WI38 (cell line): Measurements from ENCODE around the gene RNF20.

Source experiments
- H3K4me3 ChIP-seq: 2 replicates; pipeline ENCODE4 v1.5.1; 2011; ENCODE audit warnings: low read depth, mild to moderate bottlenecking, control low read depth, low read length
- TF ChIP-seq, protein P1 (sequence below): IDR thresholded peaks from 2 replicates; pipeline ENCODE4 v1.5.1; 2012; ENCODE audit warnings: low read depth, mild to moderate bottlenecking, control low read depth, low read length

Gene RNF20

DNA sequence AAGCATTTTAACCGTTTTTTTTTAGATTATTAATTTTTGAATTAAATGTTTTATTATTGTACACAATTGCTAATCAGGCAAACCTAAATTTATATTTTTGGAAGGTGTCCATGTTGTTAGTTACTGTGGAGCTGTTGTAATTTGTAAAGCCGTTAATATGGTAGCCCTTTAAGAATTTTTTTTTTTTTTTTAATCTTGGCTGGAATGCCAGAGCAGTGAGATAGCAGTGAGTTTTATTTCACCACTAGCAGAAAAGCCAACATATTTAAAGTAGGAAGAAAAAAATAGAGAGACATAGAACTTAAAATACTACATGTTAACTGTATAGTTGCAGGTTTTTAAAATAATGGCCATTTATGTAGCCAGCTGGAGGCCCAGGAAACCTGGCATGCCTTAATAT is 35.3 kb upstream of the RNF20 start:
- H3K4me3 ChIP-seq: no peak overlapping the region
- TF ChIP-seq, protein P1, sequence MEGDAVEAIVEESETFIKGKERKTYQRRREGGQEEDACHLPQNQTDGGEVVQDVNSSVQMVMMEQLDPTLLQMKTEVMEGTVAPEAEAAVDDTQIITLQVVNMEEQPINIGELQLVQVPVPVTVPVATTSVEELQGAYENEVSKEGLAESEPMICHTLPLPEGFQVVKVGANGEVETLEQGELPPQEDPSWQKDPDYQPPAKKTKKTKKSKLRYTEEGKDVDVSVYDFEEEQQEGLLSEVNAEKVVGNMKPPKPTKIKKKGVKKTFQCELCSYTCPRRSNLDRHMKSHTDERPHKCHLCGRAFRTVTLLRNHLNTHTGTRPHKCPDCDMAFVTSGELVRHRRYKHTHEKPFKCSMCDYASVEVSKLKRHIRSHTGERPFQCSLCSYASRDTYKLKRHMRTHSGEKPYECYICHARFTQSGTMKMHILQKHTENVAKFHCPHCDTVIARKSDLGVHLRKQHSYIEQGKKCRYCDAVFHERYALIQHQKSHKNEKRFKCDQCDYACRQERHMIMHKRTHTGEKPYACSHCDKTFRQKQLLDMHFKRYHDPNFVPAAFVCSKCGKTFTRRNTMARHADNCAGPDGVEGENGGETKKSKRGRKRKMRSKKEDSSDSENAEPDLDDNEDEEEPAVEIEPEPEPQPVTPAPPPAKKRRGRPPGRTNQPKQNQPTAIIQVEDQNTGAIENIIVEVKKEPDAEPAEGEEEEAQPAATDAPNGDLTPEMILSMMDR: no peak

DNA sequence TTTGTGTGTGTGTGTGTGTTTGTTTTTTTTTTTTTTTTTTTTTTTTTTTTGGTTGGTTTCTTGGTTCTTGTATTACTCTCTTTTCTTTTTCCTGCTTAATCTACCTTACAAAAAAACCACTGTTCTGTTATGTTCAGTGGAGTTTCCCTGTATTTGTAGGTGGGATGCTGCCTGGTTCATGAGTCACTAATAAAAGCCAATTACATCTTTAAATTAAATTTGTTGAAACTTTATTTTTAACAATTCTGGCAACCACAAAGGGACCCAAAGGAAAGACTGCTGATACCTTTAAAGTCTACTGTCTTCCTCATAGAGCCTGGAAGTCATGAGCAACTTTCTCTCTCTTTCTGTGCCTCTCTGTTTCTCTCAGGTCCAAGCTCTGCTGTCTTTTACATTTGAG is 29.5 kb upstream of the RNF20 start:
- no peak overlapping the region for H3K4me3 ChIP-seq
- TF ChIP-seq, protein P1: no peak

DNA sequence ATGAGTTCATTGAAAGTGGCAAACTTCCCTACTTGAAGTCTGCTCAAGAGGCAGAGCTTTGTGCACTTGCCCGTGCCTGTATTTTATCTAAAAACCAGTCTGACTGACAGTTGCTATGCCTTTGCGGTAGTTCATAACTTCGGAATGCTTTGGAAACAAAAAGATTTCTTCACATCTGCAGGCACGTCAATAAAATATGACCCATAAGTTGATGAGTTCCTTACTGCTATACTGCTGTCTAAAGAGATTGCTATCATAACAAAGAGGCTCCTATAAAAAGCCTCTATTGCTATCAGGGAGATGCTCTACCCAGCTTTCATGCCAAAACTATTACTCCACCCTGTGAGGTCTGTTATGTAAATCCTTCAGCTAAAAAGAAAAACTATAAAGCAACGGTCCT is 25.4 kb upstream of the RNF20 start:
- TF ChIP-seq, protein P1: no peak
- H3K4me3 ChIP-seq: no peak overlapping the region

DNA sequence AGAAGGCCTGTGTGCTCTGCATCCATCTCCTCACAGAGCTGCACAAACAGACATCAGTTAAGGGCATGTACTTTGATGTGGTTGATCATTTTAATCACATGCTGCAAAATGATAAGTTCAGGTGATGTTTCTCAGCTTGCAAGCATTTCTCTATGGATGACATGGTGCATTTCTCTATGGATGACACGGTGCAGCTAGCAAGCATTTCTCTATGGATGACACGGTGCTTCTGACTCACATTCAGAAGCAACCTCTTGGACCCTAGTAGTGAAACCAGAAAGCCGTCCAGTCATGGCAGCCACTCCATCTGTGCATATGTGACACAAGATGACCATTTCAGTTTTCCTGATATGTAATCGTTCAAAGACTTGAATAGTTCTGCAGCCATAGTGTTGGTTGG is 24.1 kb upstream of the RNF20 start:
- H3K4me3 ChIP-seq: no peak overlapping the region
- TF ChIP-seq, protein P1: no peak

DNA sequence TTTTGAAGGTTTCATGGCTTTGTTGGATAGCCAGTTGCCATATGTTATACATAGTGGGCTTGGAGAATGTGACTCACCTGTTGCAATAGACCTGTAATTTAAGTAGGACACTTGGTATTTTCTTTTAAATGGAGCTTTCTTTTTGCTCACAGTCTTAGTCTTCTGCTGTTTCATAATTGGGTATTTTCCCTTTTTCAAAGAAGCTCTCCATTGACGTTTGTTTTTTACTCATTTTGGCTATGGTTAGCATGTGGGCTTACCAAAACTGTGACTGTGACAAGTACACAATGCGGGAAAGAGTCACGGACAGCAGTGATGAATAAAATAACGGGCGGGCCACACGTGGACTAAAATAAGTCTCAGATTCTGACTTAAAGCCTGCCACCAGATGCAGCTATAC is 23.2 kb upstream of the RNF20 start:
- TF ChIP-seq, protein P1: no peak
- H3K4me3 ChIP-seq: no peak overlapping the region

DNA sequence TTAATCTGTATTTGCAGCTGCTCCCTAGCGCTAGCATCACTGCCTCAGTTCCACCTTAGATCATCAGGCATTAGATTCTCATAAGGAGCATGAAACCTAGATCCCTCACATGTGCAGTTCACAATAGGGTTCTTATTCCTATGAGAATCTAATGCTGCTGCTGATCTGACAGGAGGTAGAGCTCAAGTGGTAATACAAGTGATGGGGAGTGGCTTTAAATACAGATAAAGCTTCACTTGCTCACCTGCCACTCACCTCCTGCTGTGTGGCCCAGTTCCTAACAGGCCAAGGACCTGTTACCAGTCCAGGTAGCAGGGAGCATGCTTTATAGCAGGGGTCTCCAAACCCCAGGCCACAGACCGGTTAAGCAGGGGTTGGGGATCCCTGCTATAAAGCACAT is 22.6 kb upstream of the RNF20 start:
- TF ChIP-seq, protein P1: no peak
- H3K4me3 ChIP-seq: no peak overlapping the region

DNA sequence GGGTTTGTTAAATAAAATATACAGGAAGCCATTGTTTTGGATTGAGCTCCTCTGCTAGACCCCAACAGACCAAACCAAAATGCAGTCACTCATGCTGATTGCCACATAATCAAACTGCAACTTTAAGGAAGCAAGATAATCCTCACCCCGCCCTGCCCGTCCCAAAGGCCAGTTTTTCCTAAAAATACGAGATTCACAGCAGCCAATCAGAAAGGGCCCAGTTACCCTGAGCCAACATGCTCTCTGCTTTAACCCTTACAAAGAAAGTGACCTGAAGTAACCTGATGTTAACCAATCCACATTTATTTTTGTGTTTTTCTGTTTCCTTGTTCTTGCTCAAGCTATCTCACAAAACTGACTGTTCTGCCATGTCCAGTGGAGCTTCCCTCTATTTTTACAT is 21.5 kb upstream of the RNF20 start:
- no peak overlapping the region for H3K4me3 ChIP-seq
- TF ChIP-seq, protein P1: no peak
